OCI-LY7 (cell line): ENCODE data around the gene ZBTB16. TPM values are rescaled to one million over a fixed set of nuclear protein-coding genes. Genes with fewer than 3 reads are reported as not detected.

Source experiments
- BruUV-seq: library from RNA; stranded (reverse); fragments of 400-500 nt; replicated peaks from 2 replicates; lab custom pipeline; 2021; lab: Mats Ljungman, UMichigan
- CTCF ChIA-PET: fragments of 300-600 bp; sonication (Branson Sonifier 250); formaldehyde crosslinking; loops from one replicate; lab custom pipeline; 2022; ENCODE audit warnings: antibody characterized with exemption; ENCODE audit not compliant: unreplicated experiment; lab: Charles Lee
- POLR2A ChIA-PET: fragments of 300-600 bp; sonication (Branson Sonifier 250); formaldehyde crosslinking; loops from one replicate; lab custom pipeline; 2022; ENCODE audit warnings: antibody characterized with exemption; lab: Charles Lee
- DNase-seq: peaks from one replicate; pipeline ENCODE4 v3.0.0-alpha.2; 2015; ENCODE audit warnings: low spot score
- H2AFZ ChIP-seq: fragments of 200-600 bp; sonication (generic), shearing (Covaris generic); 2 replicates; pipeline ENCODE4 v1.6.1; 2014; ENCODE audit warnings: mild to moderate bottlenecking, antibody characterized with exemption, low read length, moderate library complexity
- H3K27ac ChIP-seq: fragments of 200-600 bp; sonication (generic); 2 replicates; pipeline ENCODE4 v1.5.1; 2014; ENCODE audit warnings: mixed run types, low read depth, mild to moderate bottlenecking, moderate library complexity, low read length, inconsistent platforms; ENCODE audit not compliant: poor library complexity, severe bottlenecking
- H3K36me3 ChIP-seq: fragments of 200-600 bp; sonication (generic); 2 replicates; pipeline ENCODE4 v1.6.1; 2014; ENCODE audit warnings: mild to moderate bottlenecking, antibody characterized with exemption, low read length, moderate library complexity, mixed read lengths; ENCODE audit not compliant: insufficient read depth
- H3K4me1 ChIP-seq: fragments of 200-600 bp; sonication (generic); 2 replicates; pipeline ENCODE4 v1.5.1; 2014; ENCODE audit warnings: mild to moderate bottlenecking, low read length; ENCODE audit not compliant: insufficient read depth, poor library complexity, severe bottlenecking
- H3K4me2 ChIP-seq: fragments of 200-600 bp; sonication (generic); 2 replicates; pipeline ENCODE4 v1.6.1; 2014; ENCODE audit warnings: mild to moderate bottlenecking, low read length
- H3K4me3 ChIP-seq: fragments of 200-600 bp; sonication (generic); 2 replicates; pipeline ENCODE4 v1.5.1; 2014; ENCODE audit warnings: mild to moderate bottlenecking, low read depth, low read length; ENCODE audit not compliant: poor library complexity, severe bottlenecking
- H3K79me2 ChIP-seq: fragments of 200-600 bp; sonication (generic); 2 replicates; pipeline ENCODE4 v1.6.1; 2016; ENCODE audit warnings: low read depth, mild to moderate bottlenecking, low read length, moderate library complexity, mixed read lengths; ENCODE audit not compliant: insufficient read depth
- H3K9me2 ChIP-seq: fragments of 200-600 bp; sonication (generic); 2 replicates; pipeline ENCODE4 v1.6.1; 2016; ENCODE audit warnings: mild to moderate bottlenecking, low read length, mixed read lengths; ENCODE audit not compliant: insufficient read depth
- H3K9me3 ChIP-seq: fragments of 200-600 bp; sonication (generic); 2 replicates; pipeline ENCODE4 v1.6.1; 2014; ENCODE audit warnings: mild to moderate bottlenecking, mixed run types, low read length, mixed read lengths
- H4K20me1 ChIP-seq: fragments of 200-600 bp; sonication (generic); 2 replicates; pipeline ENCODE4 v1.6.1; 2014; ENCODE audit warnings: mild to moderate bottlenecking, antibody characterized with exemption, low read length, moderate library complexity, mixed read lengths; ENCODE audit not compliant: insufficient read depth
- EZH2phosphoT487 ChIP-seq: fragments of 200-600 bp; sonication (generic); IDR thresholded peaks from 2 replicates; pipeline ENCODE4 v1.6.1; 2018; ENCODE audit warnings: low read depth, borderline replicate concordance, mild to moderate bottlenecking, mixed run types, antibody characterized with exemption, low read length, moderate library complexity, mixed read lengths
- intact Hi-C: fragments of 100-400 bp; cut with micrococcal nuclease; formaldehyde crosslinking; loops from one replicate; pipeline ENCODE4 v1.10.0; 2022; ENCODE audit not compliant: unreplicated experiment
- total RNA-seq, 2 experiments: library from RNA; depleted of rRNA in 1 of 2; stranded (reverse); fragments of >200 nt in 1 of 2; shearing (Covaris generic) in 1 of 2; gene quantifications; 2 replicates each; pipeline ENCODE4 v1.2.3, GENCODE V29; 2014 to 2022
- TF ChIP-seq, protein P1 (sequence below): fragments of 200-600 bp; sonication (generic); conservative IDR thresholded peaks from 2 replicates; pipeline ENCODE4 v1.5.1; 2014; ENCODE audit warnings: mild to moderate bottlenecking, antibody characterized with exemption, low read length, moderate library complexity, mixed read lengths

Gene ZBTB16
- total RNA-seq, 2 experiments from 2014 or later: not detected

DNA sequence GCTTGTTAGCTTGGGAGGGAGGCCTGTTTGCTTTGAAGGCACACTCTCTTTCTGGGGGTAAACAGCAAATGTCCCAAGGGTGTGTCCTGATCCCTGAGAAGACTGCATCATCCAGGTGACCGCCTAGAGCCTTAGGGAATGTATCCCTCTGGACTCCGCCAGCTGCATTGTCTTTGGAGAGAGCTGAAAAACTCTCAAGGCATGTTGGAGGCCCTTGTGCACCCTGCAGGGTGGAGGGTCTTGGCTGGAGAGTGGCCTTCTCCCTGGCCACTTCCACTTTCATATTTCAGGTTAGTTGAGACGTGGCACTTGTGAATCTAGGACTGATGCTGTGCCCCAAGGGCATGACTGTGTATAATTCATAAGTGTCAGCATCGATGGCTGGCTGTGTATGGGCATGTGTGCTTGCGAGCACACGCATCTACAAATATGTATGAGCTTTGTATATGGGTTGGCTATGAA is 70.6 kb downstream of the ZBTB16 start:
- POLR2A ChIA-PET: no interaction called here
- peaks cover 6% of the 10 kb centered on the region for H3K4me1 ChIP-seq
- H3K27ac ChIP-seq: no peak overlapping the region
- H3K4me2 ChIP-seq: no peak overlapping the region
- no peaks in the 10 kb centered on the region for H3K79me2 ChIP-seq
- CTCF ChIA-PET: no interaction called here
- DNase-seq: no peak
- TF ChIP-seq, protein P1, sequence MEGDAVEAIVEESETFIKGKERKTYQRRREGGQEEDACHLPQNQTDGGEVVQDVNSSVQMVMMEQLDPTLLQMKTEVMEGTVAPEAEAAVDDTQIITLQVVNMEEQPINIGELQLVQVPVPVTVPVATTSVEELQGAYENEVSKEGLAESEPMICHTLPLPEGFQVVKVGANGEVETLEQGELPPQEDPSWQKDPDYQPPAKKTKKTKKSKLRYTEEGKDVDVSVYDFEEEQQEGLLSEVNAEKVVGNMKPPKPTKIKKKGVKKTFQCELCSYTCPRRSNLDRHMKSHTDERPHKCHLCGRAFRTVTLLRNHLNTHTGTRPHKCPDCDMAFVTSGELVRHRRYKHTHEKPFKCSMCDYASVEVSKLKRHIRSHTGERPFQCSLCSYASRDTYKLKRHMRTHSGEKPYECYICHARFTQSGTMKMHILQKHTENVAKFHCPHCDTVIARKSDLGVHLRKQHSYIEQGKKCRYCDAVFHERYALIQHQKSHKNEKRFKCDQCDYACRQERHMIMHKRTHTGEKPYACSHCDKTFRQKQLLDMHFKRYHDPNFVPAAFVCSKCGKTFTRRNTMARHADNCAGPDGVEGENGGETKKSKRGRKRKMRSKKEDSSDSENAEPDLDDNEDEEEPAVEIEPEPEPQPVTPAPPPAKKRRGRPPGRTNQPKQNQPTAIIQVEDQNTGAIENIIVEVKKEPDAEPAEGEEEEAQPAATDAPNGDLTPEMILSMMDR: no peak
- TF ChIP-seq EZH2phosphoT487: no peak
- no peaks in the 10 kb centered on the region for H4K20me1 ChIP-seq
- H3K9me2 ChIP-seq: no peaks in the 10 kb centered on the region
- BruUV-seq: no TSS peak
- H3K9me3 ChIP-seq: no peaks in the 10 kb centered on the region
- no peak overlapping the region for H3K4me3 ChIP-seq
- no peaks in the 10 kb centered on the region for H3K36me3 ChIP-seq
- intact Hi-C loops: no loop called here
- H2AFZ ChIP-seq: no peak overlapping the region

DNA sequence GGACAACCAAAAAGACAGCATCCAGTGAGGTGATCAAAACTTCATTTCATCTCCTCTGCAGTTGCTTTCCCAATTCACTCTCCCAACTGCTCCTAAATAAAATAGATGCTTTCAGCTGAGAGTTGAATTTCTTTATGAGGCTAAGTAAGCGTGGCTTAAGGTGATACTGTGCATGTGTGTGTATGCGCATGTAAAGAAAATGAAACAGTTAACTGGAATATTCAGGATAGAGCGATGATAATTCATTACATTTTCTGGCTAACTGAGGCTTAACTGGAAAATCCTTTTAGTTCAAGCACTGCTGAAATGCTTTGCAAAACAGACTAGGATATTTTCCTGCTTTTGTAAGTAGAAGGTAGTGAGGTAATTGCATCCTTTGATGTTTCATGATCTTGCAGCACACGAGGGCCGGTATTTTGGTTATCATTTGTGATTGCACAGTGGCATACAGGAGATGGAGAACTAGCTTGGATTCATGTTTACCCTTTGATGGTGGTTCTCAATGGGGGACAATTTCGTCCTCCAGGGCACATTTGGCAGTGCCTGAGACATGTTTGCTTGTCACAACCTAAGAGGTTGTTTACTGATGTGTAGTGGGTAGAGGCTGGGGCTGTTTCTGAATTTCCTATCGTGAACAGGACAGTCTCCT is 71.2 kb downstream of the ZBTB16 start:
- Histone ChIP-seq H3K9me3 (no peaks in the 10 kb centered on the region), H3K36me3 (no peaks in the 10 kb centered on the region), H3K27ac (no peak overlapping the region), H3K4me2 (no peak overlapping the region), H4K20me1 (no peaks in the 10 kb centered on the region), H3K79me2 (no peaks in the 10 kb centered on the region), H3K4me1 (peaks cover 6% of the 10 kb centered on the region), H3K9me2 (no peaks in the 10 kb centered on the region), H2AFZ (no peak overlapping the region), H3K4me3 (no peak overlapping the region)
- TF ChIP-seq EZH2phosphoT487: no peak
- TF ChIP-seq, protein P1: no peak
- no peak for DNase-seq
- CTCF ChIA-PET: no interaction called here
- POLR2A ChIA-PET: interaction anchor here (0.6 kb wide), 1 partner anchor 35 kb away, joined by 9 read pairs; no protein-coding TSS in a partner anchor
- intact Hi-C loops: no loop called here
- no TSS peak for BruUV-seq

DNA sequence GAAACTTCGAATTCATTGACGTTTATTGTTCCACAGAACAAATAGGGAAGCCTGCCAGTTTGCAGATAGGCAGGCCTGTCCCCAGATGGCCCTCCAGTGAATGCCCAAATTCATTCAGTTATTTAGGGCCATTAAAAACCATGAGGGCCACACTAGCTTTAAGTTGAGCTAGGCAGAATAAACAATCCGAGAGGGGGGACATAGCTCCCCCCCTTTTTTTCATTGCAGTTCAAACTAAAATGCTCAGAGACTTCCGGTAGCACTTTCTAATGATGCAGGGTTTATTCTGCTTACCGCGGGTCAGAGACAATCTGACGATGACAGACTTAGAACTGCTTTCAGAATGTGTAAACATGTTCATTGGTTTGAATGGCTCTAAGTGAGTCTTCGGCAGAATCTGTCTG is 72.0 kb downstream of the ZBTB16 start:
- intact Hi-C loops: no loop called here
- TF ChIP-seq EZH2phosphoT487: no peak
- TF ChIP-seq, protein P1: no peak
- Histone ChIP-seq H2AFZ (peak overlapping the region; percentile 37), H3K27ac (no peak overlapping the region), H4K20me1 (no peaks in the 10 kb centered on the region), H3K79me2 (no peaks in the 10 kb centered on the region), H3K9me3 (no peaks in the 10 kb centered on the region), H3K36me3 (no peaks in the 10 kb centered on the region), H3K4me1 (peaks cover 6% of the 10 kb centered on the region), H3K9me2 (no peaks in the 10 kb centered on the region), H3K4me3 (no peak overlapping the region), H3K4me2 (no peak overlapping the region)
- ChIA-PET POLR2A (interaction anchor here (0.6 kb wide), 1 partner anchor 36 kb away, joined by 9 read pairs; no protein-coding TSS in a partner anchor), CTCF (no interaction called here)
- BruUV-seq: no TSS peak
- no peak for DNase-seq
